K562 (cell line): Measurements from ENCODE around the gene SPINK4. TPM values are rescaled to one million over a fixed set of nuclear protein-coding genes. Genes with fewer than 3 reads are reported as not detected.
A peak's percentile ranks its signal among the peaks of the same experiment; 100 is the strongest.

ENCODE experiments used
- BRD9 ChIP-seq: fragments of 450-650 bp; IDR thresholded peaks from 2 replicates; pipeline ENCODE4 v1.6.1; 2018; ENCODE audit warnings: low read depth; ENCODE audit not compliant: partially characterized antibody
- CTBP1 ChIP-seq: fragments of 450-650 bp; IDR thresholded peaks from 2 replicates; pipeline ENCODE4 v1.6.1; 2016; ENCODE audit warnings: borderline replicate concordance
- ERF ChIP-seq: fragments of 450-650 bp; formaldehyde crosslinking; IDR thresholded peaks from 2 replicates; pipeline ENCODE4 v1.4.0; 2020; ENCODE audit warnings: mild to moderate bottlenecking, mixed read lengths
- FOXA1 ChIP-seq: fragments of 450-650 bp; IDR thresholded peaks from 2 replicates; pipeline ENCODE4 v1.6.1; 2016; ENCODE audit warnings: mild to moderate bottlenecking, borderline replicate concordance
- KDM5B ChIP-seq: fragments of 200-600 bp; sonication (generic); IDR thresholded peaks from 2 replicates; pipeline ENCODE4 v1.6.1; 2012; ENCODE audit warnings: low read depth, mild to moderate bottlenecking, moderate library complexity, low read length, control low read depth, inconsistent platforms; ENCODE audit not compliant: insufficient replicate concordance
- KLF16 ChIP-seq: IDR thresholded peaks from 2 replicates; pipeline ENCODE4 v1.6.1; 2016; ENCODE audit warnings: antibody characterized with exemption
- LEF1 ChIP-seq: fragments of 450-650 bp; IDR thresholded peaks from 2 replicates; pipeline ENCODE4 v1.6.1; 2016; ENCODE audit warnings: mild to moderate bottlenecking
- MAFF ChIP-seq: IDR thresholded peaks from 2 replicates; pipeline ENCODE4 v1.6.1; 2012; ENCODE audit warnings: low read length, improper control_type of control experiment
- MCM3 ChIP-seq: fragments of 450-650 bp; IDR thresholded peaks from 2 replicates; pipeline ENCODE4 v1.6.1; 2016
- MEF2D ChIP-seq: conservative IDR thresholded peaks from 2 replicates; pipeline ENCODE4 v1.6.1; 2016; ENCODE audit warnings: low read depth, missing genetic modification characterization, missing compliant biosample characterization
- MEIS2 ChIP-seq: fragments of 450-650 bp; IDR thresholded peaks from 2 replicates; pipeline ENCODE4 v1.6.1; 2014; ENCODE audit warnings: mild to moderate bottlenecking; ENCODE audit not compliant: partially characterized antibody
- NR2C2 ChIP-seq, 2 experiments: fragments of 200-800 bp in 1 of 2; sonication (Bioruptor generic) in 1 of 2; sonication (generic) in 1 of 2; formaldehyde crosslinking in 1 of 2; IDR thresholded peaks; 2 replicates each; pipeline versions ENCODE4 v1.6.1 to v1.8.0; 2016 to 2022; ENCODE audit warnings: mild to moderate bottlenecking in 1 of 2, missing compliant biosample characterization in 1 of 2, missing genetic modification characterization in 1 of 2, missing genetic modification reagents in 1 of 2
- PHF8 ChIP-seq: fragments of 200-600 bp; sonication (generic); IDR thresholded peaks from 2 replicates; pipeline ENCODE4 v1.6.1; 2012; ENCODE audit warnings: mixed run types, mild to moderate bottlenecking, inconsistent platforms, low read length, moderate library complexity, borderline replicate concordance
- PHTF2 ChIP-seq: fragments of 250-450 bp; sonication (Bioruptor Pico); IDR thresholded peaks from 2 replicates; pipeline ENCODE4 v1.5.0; 2021; ENCODE audit warnings: mild to moderate bottlenecking
- RBFOX2 ChIP-seq: fragments of 200-400 bp; formaldehyde crosslinking; IDR thresholded peaks from 2 replicates; pipeline ENCODE4 v1.6.1; 2017; ENCODE audit warnings: low read depth, mild to moderate bottlenecking, low read length, moderate library complexity
- RCOR1 ChIP-seq, 2 experiments: IDR thresholded peaks; 2 replicates each; pipeline ENCODE4 v1.6.1; 2012; ENCODE audit warnings: low read depth in 2 of 2, low read length in 2 of 2, borderline replicate concordance in 1 of 2, improper control_type of control experiment in 1 of 2
- SIN3A ChIP-seq, 2 experiments: fragments of 150-350 bp in 1 of 2; IDR thresholded peaks; 2 replicates each; pipeline ENCODE4 v1.6.1; 2011 to 2016; ENCODE audit warnings: borderline replicate concordance in 2 of 2, low read depth in 2 of 2, low read length in 2 of 2, mild to moderate bottlenecking in 2 of 2, moderate library complexity in 2 of 2; ENCODE audit not compliant: control insufficient read depth in 1 of 2
- TBP ChIP-seq: optimal IDR thresholded peaks from 2 replicates; pipeline ENCODE3; 2011; ENCODE audit warnings: low read depth, low read length, improper control_type of control experiment
- YY1 ChIP-seq, 3 experiments: IDR thresholded peaks; 2 replicates each; pipeline ENCODE4 v1.6.1; 2011; ENCODE audit warnings: low read length in 2 of 3, mild to moderate bottlenecking in 2 of 3, moderate library complexity in 2 of 3, borderline replicate concordance in 1 of 3, control low read depth in 1 of 3, low read depth in 1 of 3; ENCODE audit not compliant: insufficient read depth in 3 of 3, insufficient replicate concordance in 2 of 3, control insufficient read depth in 1 of 3, insufficient read length in 1 of 3; ENCODE audit errors: extremely low read depth in 1 of 3
- ZNF124 ChIP-seq: sonication (generic); formaldehyde crosslinking; IDR thresholded peaks from 2 replicates; pipeline ENCODE4 v1.8.1; 2022; ENCODE audit warnings: missing genetic modification reagents
- ZNF354B ChIP-seq: fragments of 250-450 bp; sonication (Bioruptor Pico); IDR thresholded peaks from 2 replicates; pipeline ENCODE4 v1.4.0; 2020
- polyA plus RNA-seq, 8 experiments: library from polyadenylated mRNA; depleted of rRNA in 4 of 8; stranded (reverse) in 5 of 8; unstranded in 3 of 8; fragments of >200 nt; fragmentation: Nextera tagmentation in 2 of 8; fragmentation: Illumina TruSeq in 1 of 8; extraction: Ambion mirVana in 2 of 8; extraction: Trizol in 1 of 8; gene quantifications; 2 replicates each; pipeline versions ENCODE4 v1.2.1 to v1.2.3, GENCODE V29; 2011 to 2014; ENCODE audit warnings: inconsistent platforms in 1 of 8, missing spikeins in 1 of 8
- total RNA-seq, 7 experiments: library from RNA; depleted of rRNA in 6 of 7; stranded (reverse); fragments of >200 nt in 6 of 7; fragmentation: Illumina TruSeq in 2 of 7; extraction: Trizol in 2 of 7; gene quantifications; 2 replicates each; pipeline versions ENCODE4 v1.2.1 to v1.2.3, GENCODE V29; 2011 to 2021; ENCODE audit warnings: low replicate concordance in 1 of 7
- TF ChIP-seq, protein P1 (sequence below): fragments of 450-650 bp; IDR thresholded peaks from 2 replicates; pipeline ENCODE4 v1.6.1; 2016; ENCODE audit warnings: antibody characterized with exemption
- TF ChIP-seq, protein P2 (sequence below), 3 experiments: fragments of 200-800 bp in 1 of 3; fragments of 250-450 bp in 1 of 3; fragments of 450-650 bp in 1 of 3; sonication (Bioruptor Pico) in 1 of 3; sonication (Bioruptor generic) in 1 of 3; formaldehyde crosslinking in 1 of 3; IDR thresholded peaks; 2 replicates each; pipeline versions ENCODE4 v1.6.1 to v1.8.0; 2016 to 2022; ENCODE audit warnings: mild to moderate bottlenecking in 2 of 3, missing genetic modification characterization in 2 of 3, missing compliant biosample characterization in 1 of 3, moderate library complexity in 1 of 3

Gene SPINK4
- total and polyA plus RNA-seq, 9 of the 15 experiments (the other 6 are each of a cell fraction or from before 2014, with no cell fraction given) = 0.74 to 5.5 (median 2.1) TPM; not detected in 2

- TF ChIP-seq PHTF2 (CRISPR knock-in tag) = no peak
- peak; percentile 91 for TF ChIP-seq RBFOX2
- TF ChIP-seq MCM3 = no peak
- TF ChIP-seq SIN3A (IDR thresholded peaks at IDR 0.05; ENCODE audit: borderline replicate concordance in 2 of 2, control insufficient read depth in 1 of 2, low read depth in 2 of 2, low read length in 2 of 2) = peak; percentile 6 to 60; a peak in 1 of 4 replicates
- TF ChIP-seq PHF8 = peak; percentile 74; the same call in 1 of the 2 replicates
- TF ChIP-seq KLF16 = no peak
- TF ChIP-seq BRD9 = no peak
- peak; percentile 54 for TF ChIP-seq TBP
- TF ChIP-seq ZNF354B = no peak
- TF ChIP-seq NR2C2 (CRISPR knock-in tag; IDR thresholded peaks at IDR 0.05) = no peak
- peak; percentile 39; the same call in 1 of the 2 replicates for TF ChIP-seq NR2C2 (tag; IDR thresholded peaks at IDR 0.05)
- TF ChIP-seq YY1 (IDR thresholded peaks at IDR 0.05; ENCODE audit: borderline replicate concordance in 1 of 3, control insufficient read depth in 1 of 3, extremely low read depth in 1 of 3, insufficient read depth in 3 of 3, insufficient read length in 1 of 3, insufficient replicate concordance in 2 of 3, low read depth in 1 of 3, low read length in 2 of 3) = peak in 2 of 3 experiments; percentile 7 to 59
- TF ChIP-seq RCOR1 (IDR thresholded peaks at IDR 0.05; ENCODE audit: borderline replicate concordance in 1 of 2, low read depth in 2 of 2, low read length in 2 of 2) = 0 out of 4 replicates have a peak, but pooled peaks of 1 of the 2 experiments have one; percentile 35
- TF ChIP-seq FOXA1 = no peak
- peak; percentile 40; the same call in 1 of the 2 replicates for TF ChIP-seq CTBP1
- peak; percentile 46 for TF ChIP-seq MEIS2
- no peak for TF ChIP-seq MAFF
- TF ChIP-seq, protein P1, sequence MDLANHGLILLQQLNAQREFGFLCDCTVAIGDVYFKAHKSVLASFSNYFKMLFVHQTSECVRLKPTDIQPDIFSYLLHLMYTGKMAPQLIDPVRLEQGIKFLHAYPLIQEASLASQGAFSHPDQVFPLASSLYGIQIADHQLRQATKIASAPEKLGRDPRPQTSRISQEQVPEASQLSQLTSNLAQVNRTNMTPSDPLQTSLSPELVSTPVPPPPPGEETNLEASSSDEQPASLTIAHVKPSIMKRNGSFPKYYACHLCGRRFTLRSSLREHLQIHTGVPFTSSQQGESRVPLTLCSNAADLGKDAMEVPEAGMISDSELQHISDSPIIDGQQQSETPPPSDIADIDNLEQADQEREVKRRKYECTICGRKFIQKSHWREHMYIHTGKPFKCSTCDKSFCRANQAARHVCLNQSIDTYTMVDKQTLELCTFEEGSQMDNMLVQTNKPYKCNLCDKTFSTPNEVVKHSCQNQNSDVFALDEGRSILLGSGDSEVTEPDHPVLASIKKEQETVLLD = 0 out of 2 replicates have a peak, but pooled peaks have one; percentile 25
- TF ChIP-seq ERF (CRISPR knock-in tag) = 0 out of 2 replicates have a peak, but pooled peaks have one; percentile 25
- TF ChIP-seq ZNF124 (CRISPR knock-in tag) = no peak
- peak; percentile 50 for TF ChIP-seq KDM5B
- no peak for TF ChIP-seq LEF1
- TF ChIP-seq MEF2D (tag) = no peak
- TF ChIP-seq, protein P2, sequence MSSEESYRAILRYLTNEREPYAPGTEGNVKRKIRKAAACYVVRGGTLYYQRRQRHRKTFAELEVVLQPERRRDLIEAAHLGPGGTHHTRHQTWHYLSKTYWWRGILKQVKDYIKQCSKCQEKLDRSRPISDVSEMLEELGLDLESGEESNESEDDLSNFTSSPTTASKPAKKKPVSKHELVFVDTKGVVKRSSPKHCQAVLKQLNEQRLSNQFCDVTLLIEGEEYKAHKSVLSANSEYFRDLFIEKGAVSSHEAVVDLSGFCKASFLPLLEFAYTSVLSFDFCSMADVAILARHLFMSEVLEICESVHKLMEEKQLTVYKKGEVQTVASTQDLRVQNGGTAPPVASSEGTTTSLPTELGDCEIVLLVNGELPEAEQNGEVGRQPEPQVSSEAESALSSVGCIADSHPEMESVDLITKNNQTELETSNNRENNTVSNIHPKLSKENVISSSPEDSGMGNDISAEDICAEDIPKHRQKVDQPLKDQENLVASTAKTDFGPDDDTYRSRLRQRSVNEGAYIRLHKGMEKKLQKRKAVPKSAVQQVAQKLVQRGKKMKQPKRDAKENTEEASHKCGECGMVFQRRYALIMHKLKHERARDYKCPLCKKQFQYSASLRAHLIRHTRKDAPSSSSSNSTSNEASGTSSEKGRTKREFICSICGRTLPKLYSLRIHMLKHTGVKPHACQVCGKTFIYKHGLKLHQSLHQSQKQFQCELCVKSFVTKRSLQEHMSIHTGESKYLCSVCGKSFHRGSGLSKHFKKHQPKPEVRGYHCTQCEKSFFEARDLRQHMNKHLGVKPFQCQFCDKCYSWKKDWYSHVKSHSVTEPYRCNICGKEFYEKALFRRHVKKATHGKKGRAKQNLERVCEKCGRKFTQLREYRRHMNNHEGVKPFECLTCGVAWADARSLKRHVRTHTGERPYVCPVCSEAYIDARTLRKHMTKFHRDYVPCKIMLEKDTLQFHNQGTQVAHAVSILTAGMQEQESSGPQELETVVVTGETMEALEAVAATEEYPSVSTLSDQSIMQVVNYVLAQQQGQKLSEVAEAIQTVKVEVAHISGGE (CRISPR knock-in tag; IDR thresholded peaks at IDR 0.05) = peak in 1 of 3 experiments; percentile 85; a peak in 2 of 6 replicates
Observed at GRCh38 chr9:33264473-33265177, 24.7 kb downstream of the SPINK4 start, which contains the start of the genes BAG1 and CHMP5 (continued).
